Measurements from ENCODE around the gene RERE.

Gene RERE

DNA sequence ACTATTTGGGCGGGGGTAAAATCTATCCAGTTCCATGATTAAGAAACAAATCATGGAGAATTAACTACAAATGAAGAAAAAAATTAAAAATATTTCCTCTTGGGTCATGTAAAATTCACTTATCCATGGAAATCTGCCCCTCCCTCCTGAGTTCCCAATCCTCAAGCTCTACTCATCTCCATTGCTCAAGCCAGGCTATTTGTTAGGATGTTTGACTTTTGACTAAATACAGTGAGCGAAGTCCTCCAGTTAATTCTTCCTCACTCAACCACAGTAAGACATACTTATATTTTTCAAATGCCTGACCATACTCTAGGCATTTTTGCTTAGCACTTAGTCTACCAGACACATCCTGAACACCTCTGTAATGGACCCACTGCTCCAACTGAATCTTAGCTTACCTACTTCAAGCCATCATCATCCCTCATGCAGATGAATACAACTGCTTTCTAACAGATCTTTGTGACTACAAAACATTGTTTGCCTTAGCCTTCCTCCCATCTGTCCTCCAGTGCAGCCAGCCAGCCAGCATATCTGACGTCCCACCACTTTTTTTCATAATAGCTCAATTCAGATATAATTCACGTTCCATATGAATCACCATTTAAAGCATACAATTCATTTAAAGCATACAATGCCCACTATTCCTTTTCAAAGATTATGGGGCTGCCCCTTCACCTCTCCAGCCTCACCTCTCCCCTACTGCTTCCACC is 154.2 kb downstream of the RERE start:
- no peak for DNase-seq

DNA sequence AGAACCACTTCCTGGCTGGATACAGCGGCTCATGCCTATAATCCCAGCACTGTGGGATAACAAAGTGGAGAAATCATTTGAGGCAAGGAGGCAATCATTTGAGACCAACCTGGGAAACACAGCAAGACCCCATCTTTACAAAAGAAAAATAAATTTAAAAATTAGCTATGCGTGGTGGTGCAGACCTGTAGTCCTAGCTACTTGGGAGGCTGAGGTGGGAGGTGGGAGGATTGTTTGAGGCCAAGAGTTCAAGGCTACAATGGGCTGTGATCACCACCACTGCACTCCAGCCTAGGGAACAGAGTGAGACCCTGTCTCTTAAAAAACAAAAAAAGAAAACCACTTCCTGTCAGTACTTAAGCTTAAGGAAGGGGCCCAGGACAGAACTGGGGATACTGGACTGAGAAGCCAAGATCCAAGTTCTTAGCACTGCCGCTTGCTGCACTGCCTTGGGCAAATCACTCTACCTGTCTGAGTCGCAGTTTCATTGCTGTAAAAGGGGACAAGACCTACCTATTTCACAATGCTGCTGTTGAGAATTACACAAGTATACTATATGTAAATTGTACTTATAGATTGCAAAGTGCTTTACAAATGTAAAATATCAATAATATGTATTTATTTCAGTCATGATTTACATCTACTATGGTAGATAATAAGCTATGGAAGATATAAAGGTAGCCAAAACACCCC is 154.9 kb downstream of the RERE start:
- no peak for DNase-seq

- DNase-seq: no peak
Measured at GRCh38 chr1:8661185-8662110, 156.0 kb downstream of the RERE start.

DNA sequence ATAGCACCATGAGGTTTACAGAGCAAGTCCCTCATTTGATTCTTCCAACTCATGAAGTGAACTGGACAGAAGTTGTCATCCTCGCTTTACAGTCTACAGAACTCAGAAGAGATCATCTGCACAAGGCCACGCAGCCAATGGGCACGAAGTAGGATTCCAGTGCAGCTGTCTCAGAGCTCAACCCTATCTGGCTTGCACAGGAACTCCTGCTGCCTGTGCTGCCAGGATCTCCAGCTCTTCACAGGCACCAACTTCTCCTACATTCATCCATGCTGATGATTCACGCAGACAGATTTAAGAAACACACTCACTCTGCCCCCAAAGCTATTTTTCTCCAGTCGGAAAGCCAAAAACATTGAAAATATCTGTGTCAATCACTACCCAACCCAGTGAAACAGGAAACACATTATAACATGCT is 157.0 kb downstream of the RERE start:
- DNase-seq: no peak

- no peak for DNase-seq
Measured at GRCh38 chr1:8659593-8659992, 157.8 kb downstream of the RERE start.

- DNase-seq: no peak
Measured at GRCh38 chr1:8653878-8654277, 163.6 kb downstream of the RERE start.

DNA sequence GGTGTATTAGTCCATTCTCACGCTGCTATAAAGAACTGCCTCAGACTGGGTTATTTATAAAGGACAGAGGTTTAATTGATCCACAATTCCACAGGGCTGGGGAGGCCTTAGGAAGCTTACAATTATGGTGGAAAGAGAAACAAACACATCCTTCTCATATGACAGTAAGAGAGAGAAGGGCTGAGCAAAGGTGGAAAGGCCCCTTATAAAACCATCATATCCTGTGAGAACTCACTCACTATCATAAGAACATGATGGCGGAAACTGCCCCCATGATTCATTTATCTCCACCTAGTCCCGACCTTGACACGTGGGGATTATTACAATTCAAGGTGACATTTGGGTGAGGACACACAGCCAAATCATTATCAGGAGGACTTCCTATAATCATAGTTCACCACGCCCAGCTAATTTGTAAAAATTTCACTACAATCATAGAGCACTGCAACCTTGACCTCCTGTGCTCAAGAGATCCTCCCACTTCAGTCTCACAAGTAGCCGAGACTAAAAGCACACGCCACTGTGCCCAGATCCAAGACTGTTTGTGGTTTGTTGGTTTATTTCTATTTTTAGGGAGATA is 164.9 kb downstream of the RERE start:
- no peak for DNase-seq

DNA sequence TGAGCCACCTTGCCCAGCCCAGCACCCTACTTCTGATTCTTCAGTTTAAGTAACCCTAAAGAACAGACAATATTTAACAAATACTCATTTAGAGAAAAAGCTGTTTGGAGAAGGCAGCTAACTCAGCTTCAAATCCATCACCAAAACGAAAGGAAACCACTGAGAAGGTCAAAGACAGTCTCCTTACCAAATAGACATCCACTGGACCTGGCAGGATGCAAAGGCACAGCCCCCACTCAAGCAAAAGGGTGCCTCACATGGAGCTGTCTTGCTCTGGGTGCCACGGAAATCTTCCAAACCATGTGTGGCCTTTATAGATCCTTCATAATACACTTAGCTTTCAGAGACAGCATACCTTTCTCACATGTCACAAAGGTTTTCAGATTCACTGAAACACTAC is 165.5 kb downstream of the RERE start:
- DNase-seq: no peak

GRCh38 chr1:8651236-8651890 is 166.1 kb downstream of the RERE start:
- DNase-seq: no peak

DNA sequence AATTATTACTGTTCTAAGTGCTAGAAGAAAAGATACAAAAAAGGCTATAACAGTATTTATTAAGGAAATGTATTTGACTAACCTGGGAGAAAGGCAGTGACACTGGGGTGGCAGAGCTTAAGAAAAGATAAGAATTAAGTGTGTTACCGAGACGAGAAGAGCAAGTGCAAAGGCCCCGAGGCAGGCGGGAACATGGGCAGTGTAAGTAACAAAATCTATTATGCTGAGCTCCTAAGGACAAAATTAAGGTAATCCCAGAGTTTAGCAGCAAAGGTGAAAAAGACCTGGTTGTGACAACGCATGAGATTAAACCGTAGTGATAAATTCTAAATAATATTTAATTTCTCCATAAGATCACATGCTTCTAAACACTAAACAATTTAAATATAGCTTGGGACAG is 167.6 kb downstream of the RERE start:
- no peak for DNase-seq

DNA sequence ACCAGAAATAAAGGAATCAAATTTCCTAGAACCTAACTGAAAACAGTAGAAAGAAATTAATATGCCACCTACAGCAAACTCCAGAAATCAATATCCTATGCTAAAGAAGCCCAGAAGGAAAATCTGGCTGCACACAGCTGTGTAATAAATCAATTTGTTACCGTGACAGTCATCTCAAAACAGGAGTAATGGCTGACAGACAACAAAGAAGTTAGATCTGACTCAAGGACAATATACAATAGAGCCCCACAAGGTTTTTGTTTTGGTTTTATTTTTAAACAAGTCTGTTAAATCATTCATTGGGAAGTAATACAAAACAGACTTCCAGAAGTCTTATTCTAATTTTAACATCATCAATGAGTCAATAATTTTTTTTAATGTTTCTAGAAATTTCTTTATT is 168.4 kb downstream of the RERE start:
- no peak for DNase-seq

- no peak for DNase-seq
Measured at GRCh38 chr1:8646996-8647395, 170.4 kb downstream of the RERE start.

GRCh38 chr1:8646189-8646588 is 171.3 kb downstream of the RERE start:
- no peak for DNase-seq

GRCh38 chr1:8643542-8644536 is 173.6 kb downstream of the RERE start:
- DNase-seq: no peak

- no peak for DNase-seq
Measured at GRCh38 chr1:8642114-8642513, 175.3 kb downstream of the RERE start.

- DNase-seq: no peak
Measured at GRCh38 chr1:8641377-8641997, 176.0 kb downstream of the RERE start.

- no peak for DNase-seq
Measured at GRCh38 chr1:8640950-8641349, 176.5 kb downstream of the RERE start.

DNA sequence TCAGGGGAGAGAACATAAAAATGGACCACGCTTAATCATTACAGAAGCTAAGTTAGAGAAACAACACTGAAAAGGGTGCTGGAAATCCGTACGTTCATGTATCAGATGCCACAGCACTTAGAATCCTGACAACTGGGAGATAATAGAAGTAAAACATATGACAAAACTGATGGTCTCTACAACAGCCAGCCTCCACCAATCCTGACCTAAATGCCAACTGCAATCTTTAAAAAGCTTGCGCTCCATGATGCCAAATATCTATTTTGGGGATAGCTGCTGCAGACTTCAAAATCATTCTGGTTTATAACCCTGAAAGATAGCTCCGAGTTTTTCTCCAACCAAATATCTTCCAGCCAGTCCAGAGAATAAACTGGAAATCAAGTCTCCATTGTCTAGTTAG is 178.3 kb downstream of the RERE start:
- DNase-seq: no peak

DNA sequence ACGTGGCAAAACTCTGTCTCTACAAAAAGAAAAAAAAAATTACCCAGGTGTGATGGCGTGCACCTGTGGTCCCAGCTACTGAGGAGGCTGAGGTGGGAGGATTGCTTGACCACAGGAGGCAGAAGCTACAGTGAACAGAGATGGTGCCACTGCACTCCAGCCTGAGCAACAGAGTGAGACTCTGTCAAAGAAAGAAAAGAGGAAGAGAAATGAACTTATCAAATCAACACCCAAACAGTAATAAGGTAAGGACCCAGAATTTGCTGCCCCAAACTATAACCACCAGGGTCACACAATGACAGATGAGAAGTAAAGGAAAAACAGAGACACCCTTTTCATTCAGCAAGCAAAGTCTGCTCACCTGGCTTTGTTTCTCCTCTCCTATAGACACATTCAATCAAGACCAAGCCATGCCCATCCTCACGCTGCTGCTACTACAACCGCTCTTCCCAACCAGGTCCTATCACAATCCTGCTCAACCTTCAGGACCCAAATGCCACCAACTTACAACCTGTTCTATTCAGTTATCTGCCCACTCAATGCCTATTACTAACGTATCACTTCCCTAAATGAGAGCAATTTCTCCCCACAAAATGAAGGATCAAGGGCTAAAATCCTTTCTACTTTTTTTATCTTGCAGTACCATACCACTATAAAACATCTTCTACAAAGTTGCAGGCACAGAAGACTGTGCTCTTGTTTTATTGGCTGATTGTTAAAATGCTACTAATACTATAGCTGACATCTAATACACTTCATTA is 183.5 kb downstream of the RERE start:
- no peak for DNase-seq

DNA sequence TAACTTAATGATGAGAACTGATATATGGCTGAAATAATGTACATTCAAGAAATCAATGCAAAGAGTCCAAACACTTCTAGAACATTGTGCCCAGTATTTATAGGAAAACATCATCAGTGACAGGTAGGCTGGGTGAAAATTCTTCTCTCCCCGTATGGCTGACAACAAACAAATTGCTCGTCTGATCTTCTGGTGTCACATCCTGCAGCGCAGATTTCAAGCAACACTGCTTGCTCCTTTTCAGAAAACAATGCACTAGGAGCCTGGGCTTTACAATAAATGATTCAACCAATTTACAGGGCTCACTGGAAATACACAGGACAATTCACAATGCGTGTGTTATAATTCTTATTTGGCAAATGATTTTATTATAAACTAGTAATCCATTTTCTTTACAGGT is 185.3 kb downstream of the RERE start:
- DNase-seq: no peak

All from activated gamma-delta T cell treated with Interleukin-2 at 50 U/mL for 16 hours (primary cell).